IPS DF 4.7 (cell line): ENCODE results near the gene ZNF326.
"Not testable (repeated sequence)": the region's sequence is repeated elsewhere in the genome, so short reads cannot be mapped to it uniquely, and the experiment has no call there.

ENCODE experiments used
- DNase-seq: peaks from one replicate; pipeline ENCODE4 v3.0.0-alpha.2; 2013; ENCODE audit warnings: low spot score; ENCODE audit errors: extremely low read depth

ZNF326 gene

GRCh38 chr1:89996450-89997110 lies 1.7 kb downstream of the ZNF326 start:
- no peak for DNase-seq

GRCh38 chr1:89997152-89997551 lies 2.2 kb downstream of the ZNF326 start:
- not testable (repeated sequence) for DNase-seq

GRCh38 chr1:89998306-89998705 lies 3.4 kb downstream of the ZNF326 start:
- no peak for DNase-seq

- no peak for DNase-seq
These were observed 4.3 kb downstream of the ZNF326 start for GRCh38 chr1:89999208-89999607.

- no peak for DNase-seq
These were observed 4.7 kb downstream of the ZNF326 start for GRCh38 chr1:89999628-90000027.

GRCh38 chr1:90000934-90001676 lies 6.2 kb downstream of the ZNF326 start:
- DNase-seq, result no peak

GRCh38 chr1:90007979-90008404 lies 13.1 kb downstream of the ZNF326 start:
- DNase-seq, result no peak

- no peak for DNase-seq
These were observed 17.4 kb downstream of the ZNF326 start for GRCh38 chr1:90012300-90012699.

GRCh38 chr1:90023691-90024090 lies 28.8 kb downstream of the ZNF326 start:
- DNase-seq, result no peak

GRCh38 chr1:90027281-90027680 lies 32.4 kb downstream of the ZNF326 start:
- DNase-seq, result no peak

GRCh38 chr1:90039652-90040051 lies 44.7 kb downstream of the ZNF326 start:
- DNase-seq, result no peak

GRCh38 chr1:90043586-90043985 lies 48.7 kb downstream of the ZNF326 start:
- DNase-seq, result no peak

GRCh38 chr1:90044346-90044745 lies 49.4 kb downstream of the ZNF326 start:
- no peak for DNase-seq

GRCh38 chr1:90045853-90046563 lies 51.1 kb downstream of the ZNF326 start:
- DNase-seq, result no peak

GRCh38 chr1:90046635-90047034 lies 51.7 kb downstream of the ZNF326 start:
- no peak for DNase-seq

GRCh38 chr1:90048043-90048442 lies 53.1 kb downstream of the ZNF326 start:
- DNase-seq, result no peak

GRCh38 chr1:90062700-90063643 lies 68.1 kb downstream of the ZNF326 start:
- DNase-seq, result not testable (repeated sequence)

GRCh38 chr1:90064109-90064508 lies 69.2 kb downstream of the ZNF326 start:
- not testable (repeated sequence) for DNase-seq

- DNase-seq, result no peak
These were observed 72.5 kb downstream of the ZNF326 start for GRCh38 chr1:90067194-90067931.

- no peak for DNase-seq
These were observed 73.8 kb downstream of the ZNF326 start for GRCh38 chr1:90068611-90069280.
